Smooth muscle cell of the brain vasculature (primary cell): ENCODE measurements around the gene TBX5.
"Not testable (repeated sequence)": the region's sequence is repeated elsewhere in the genome, so short reads cannot be mapped to it uniquely, and the experiment has no call there.

Experiments
- DNase-seq: peaks from one replicate; pipeline ENCODE4 v3.0.0-alpha.2; 2012; ENCODE audit warnings: low read depth, low spot score

Gene TBX5

DNA sequence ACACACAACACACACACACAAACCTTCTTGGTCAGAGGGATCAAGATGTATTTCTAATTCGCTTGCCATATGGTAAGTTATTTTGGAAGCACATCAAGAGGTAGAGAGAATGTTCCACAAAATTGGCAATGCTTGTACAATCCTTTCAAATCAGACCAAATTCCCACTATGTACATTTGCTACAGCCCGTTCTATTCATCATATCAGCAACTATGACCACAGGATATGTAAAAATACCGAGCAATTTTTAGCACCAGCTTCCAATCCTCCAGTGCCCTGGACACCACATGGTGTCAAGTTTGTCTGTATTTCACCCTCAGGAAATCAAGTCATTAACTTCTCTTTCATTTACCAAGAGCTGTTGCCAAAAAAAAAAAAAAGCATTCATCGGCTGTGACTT lies 21.2 kb downstream of the TBX5 start:
- DNase-seq = no peak

DNA sequence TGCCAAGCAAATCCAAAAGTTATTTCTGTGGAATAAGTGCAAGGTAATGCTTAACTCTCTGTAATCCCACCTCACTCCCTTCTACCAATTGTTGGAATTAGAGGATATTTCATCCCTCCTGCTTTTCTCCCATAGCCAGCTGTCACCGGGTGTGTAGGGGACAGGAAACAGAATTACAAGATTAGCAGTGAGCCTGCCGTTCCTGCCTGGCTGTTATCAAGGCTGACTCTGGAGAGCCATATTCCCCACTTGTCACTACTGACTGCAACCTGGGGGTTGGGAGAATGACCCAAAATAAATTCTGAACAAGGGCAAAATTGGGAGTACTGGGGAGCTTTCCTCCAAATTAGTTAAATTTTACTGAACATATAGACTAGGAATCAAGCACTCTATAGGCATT lies 24.8 kb downstream of the TBX5 start:
- no peak for DNase-seq

DNA sequence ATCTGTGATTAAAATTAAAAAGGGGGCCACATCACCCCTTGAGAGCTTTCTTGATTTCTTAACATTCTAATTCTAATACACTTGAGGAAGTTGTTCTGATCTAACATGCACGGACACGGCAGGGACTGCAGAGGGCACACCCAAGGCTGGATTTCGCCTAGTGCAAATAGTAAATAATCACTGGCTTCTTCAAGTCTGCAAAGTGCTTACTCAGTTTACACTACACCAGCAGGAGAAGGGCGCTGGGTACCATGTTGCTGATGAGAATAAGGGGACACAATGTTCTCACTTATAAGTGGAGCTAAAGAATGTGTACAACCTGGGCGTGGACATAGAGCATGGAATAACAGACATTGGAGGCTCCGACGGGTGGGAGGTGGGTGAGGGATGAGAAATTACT lies 34.2 kb downstream of the TBX5 start:
- no peak for DNase-seq

DNA sequence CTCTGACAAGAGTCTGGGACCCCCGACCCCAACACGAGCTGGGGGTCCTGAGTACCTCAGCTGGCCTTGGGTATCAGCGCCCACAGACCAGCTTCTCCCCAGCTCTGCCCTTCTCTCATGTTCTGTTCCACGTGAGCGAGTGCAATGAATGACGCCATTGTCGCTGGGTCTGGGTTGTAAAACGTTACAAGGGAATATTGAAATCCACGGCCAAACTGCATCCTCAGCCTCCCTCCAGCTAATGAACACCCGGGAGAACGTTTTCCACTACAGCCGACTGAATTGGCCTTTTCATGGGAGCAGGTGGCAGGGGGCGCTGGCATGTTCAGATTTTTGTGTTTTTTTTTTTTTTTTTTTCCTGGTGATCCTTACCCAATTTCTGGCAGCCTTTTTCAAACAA lies 34.7 kb downstream of the TBX5 start:
- no peak for DNase-seq

DNA sequence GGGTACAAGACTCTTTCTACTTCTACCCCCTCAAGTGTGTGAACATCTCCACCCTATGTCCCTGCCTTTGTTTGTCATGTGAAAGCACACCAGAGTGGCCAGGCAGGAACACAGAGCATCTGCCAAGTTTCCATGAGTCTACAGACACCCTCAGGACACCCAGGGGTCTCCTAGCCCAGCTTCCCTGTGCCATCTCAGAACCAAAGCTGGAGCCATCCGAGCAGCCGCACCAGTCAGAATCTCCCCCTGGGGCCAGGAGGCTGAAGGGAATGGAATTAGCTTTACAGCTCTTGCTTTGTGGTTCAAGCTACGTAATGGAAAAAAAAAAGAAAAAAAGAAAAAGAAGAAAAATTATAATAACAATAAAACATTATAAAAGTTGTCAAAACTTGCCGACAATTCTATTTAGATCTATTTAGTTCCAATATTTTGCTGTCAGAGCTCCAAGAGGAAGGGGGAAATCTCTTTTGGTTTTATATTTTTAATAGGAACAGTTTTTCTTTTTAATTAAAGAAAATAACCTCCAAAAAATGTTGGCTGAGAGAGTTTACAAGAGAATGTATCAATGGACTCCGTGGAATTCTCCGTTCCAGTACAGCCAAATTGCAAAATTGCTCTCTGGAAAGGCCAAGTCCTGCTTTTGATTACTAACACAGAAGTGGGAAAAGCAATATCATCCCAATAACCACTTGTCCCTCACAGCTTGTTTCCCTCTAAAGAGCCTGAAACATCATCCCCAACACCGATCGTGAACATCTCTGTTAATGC lies 37.1 kb downstream of the TBX5 start:
- no peak for DNase-seq

- DNase-seq = no peak
These were observed 44.0 kb downstream of the TBX5 start for GRCh38 chr12:114361992-114362391.

GRCh38 chr12:114361545-114361944 lies 44.4 kb downstream of the TBX5 start:
- no peak for DNase-seq

GRCh38 chr12:114360485-114360884 lies 45.5 kb downstream of the TBX5 start:
- DNase-seq = no peak

GRCh38 chr12:114355389-114356088 lies 50.4 kb downstream of the TBX5 start:
- DNase-seq = no peak

GRCh38 chr12:114349239-114349638 lies 56.7 kb downstream of the TBX5 start:
- not testable (repeated sequence) for DNase-seq

- no peak for DNase-seq
These were observed 58.1 kb downstream of the TBX5 start for GRCh38 chr12:114347861-114348260.

- DNase-seq = no peak
These were observed 61.1 kb downstream of the TBX5 start for GRCh38 chr12:114344831-114345230.

DNA sequence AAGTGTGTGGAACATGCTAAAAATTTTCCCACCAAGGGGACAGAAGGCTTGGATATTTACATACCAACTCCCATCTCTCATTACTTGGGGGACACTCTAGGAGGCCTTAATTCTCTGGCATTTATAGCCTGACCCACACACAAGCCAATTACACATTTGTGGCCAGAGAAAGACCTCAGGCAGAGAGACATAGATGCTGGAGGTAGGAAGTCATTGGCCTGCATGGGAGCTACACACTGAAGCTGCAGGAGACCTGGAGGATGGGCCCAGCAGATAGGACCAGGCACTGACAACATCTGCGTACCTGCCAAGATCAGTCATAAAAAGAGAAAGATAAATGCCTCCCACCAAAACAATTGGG lies 61.7 kb downstream of the TBX5 start:
- DNase-seq = no peak

DNA sequence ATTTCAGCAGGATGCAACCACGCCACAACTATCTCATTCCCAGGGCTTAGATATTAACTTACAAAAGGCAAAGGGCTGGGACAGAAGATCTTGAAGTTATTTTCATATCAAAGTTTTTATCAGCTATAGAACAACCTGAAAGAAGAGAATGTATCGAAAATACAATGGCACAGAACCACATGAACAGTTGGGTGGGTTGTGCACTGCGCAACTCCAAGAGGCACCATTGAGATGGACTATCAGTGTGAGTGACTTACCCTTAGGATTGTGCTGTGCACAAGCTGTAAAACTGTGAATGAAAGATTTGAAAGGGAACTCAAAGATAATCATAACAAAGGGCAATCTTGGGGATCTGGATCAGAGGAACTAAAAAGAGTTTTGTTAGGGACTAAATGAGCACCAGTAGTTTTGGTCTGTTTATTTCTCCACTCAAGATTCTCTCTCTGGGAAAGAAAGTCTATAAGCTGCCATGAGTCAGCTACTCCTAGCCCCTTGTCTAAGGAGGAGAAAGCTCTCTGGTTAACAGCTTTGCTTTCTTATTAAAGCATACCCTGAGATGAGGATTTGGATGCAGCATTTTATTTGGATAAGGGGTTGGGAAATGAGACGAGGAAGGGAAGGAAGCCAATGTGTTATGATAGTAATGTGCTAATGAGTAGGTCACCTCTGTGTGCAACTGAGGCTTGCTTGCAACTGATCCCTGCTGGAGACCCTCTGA lies 62.2 kb downstream of the TBX5 start:
- DNase-seq = no peak

GRCh38 chr12:114342656-114343055 lies 63.3 kb downstream of the TBX5 start:
- no peak for DNase-seq

DNA sequence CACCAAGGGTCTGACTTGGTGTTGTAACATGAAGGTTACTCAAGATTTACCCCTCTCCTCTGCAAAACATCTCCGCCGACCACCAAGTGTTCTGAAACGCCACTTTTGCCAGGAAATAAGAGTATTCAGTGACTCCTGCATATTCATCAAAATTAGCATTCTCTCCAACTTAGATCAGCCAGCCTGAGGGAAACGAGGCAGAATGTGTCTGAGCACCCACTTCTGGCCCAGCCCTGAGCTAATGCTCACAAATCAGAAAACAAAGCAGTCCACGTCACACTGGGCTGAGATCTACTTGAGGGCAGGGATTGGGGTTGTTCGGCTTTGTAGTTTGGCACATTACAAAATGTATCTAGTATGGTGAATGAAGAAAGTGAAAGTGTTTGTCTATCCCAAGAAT lies 64.3 kb downstream of the TBX5 start:
- DNase-seq = no peak

- DNase-seq = no peak
These were observed 65.7 kb downstream of the TBX5 start for GRCh38 chr12:114340231-114340630.

GRCh38 chr12:114339626-114340025 lies 66.3 kb downstream of the TBX5 start:
- DNase-seq = no peak

GRCh38 chr12:114335607-114336006 lies 70.3 kb downstream of the TBX5 start:
- no peak for DNase-seq

DNA sequence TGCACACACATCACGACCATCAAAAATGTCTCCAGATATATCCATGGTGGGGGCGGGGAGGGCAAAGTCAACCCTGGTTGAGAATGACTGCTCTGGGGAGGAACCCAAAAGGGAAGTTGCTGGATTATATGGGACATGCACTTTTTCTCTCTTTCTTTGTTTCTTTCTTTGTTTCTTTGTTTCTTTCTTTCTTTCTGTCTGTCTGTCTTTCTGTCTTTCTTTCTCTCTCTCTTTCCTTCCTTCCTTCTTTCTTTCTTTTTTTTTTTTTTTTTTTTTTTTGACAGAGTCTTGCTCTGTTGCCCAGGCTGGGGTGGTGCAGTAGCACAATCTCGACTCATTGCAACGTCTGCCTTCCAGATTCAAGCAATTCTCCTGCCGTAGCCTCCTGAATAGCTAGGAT lies 71.5 kb downstream of the TBX5 start:
- no peak for DNase-seq

- no peak for DNase-seq
These were observed 77.7 kb downstream of the TBX5 start for GRCh38 chr12:114328292-114328691.

GRCh38 chr12:114327765-114328164 lies 78.2 kb downstream of the TBX5 start:
- no peak for DNase-seq

- DNase-seq = no peak
These were observed 84.4 kb downstream of the TBX5 start for GRCh38 chr12:114321524-114321923.
